ENCODE measurements around the gene KMT2C.

DNA sequence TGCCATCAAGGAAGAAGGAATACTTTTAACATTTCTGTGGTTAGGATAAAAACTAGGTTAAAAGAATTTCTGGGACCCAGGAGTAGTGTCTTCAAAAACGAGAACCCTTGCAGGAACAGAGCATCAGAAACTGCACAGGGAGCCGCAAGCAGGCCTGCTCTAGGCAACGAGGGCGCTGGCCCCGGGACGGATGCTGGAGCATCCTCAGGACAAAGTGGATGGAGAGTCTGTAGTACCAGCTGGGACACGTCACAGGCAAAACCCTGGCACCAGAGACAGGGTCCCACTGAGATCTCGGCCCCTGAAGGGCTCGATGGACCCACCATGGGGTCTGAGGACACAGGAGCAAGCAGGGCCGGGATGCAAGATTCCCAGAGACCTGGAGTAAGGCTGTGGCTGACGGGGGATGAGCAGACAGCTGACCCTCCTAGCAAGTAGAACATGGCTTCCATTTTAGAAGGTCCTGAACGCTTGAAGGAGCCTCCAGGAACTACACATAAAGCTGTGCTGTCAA is 303.8 kb downstream of the KMT2C start:
- TF ChIP-seq SALL2 (tag by site-specific recombination; IDR thresholded peaks at IDR 0.05; ENCODE audit: borderline replicate concordance) = no peak
- no peak for TF ChIP-seq ZNF544 (tag by site-specific recombination; IDR thresholded peaks at IDR 0.05)
- TF ChIP-seq, protein P1, sequence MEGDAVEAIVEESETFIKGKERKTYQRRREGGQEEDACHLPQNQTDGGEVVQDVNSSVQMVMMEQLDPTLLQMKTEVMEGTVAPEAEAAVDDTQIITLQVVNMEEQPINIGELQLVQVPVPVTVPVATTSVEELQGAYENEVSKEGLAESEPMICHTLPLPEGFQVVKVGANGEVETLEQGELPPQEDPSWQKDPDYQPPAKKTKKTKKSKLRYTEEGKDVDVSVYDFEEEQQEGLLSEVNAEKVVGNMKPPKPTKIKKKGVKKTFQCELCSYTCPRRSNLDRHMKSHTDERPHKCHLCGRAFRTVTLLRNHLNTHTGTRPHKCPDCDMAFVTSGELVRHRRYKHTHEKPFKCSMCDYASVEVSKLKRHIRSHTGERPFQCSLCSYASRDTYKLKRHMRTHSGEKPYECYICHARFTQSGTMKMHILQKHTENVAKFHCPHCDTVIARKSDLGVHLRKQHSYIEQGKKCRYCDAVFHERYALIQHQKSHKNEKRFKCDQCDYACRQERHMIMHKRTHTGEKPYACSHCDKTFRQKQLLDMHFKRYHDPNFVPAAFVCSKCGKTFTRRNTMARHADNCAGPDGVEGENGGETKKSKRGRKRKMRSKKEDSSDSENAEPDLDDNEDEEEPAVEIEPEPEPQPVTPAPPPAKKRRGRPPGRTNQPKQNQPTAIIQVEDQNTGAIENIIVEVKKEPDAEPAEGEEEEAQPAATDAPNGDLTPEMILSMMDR (tag by site-specific recombination; IDR thresholded peaks at IDR 0.05) = no peak
- no peak for TF ChIP-seq ZNF426 (tag by site-specific recombination; IDR thresholded peaks at IDR 0.05)
- TF ChIP-seq SP2 (tag by site-specific recombination; IDR thresholded peaks at IDR 0.05) = no peak
- TF ChIP-seq, protein P2, sequence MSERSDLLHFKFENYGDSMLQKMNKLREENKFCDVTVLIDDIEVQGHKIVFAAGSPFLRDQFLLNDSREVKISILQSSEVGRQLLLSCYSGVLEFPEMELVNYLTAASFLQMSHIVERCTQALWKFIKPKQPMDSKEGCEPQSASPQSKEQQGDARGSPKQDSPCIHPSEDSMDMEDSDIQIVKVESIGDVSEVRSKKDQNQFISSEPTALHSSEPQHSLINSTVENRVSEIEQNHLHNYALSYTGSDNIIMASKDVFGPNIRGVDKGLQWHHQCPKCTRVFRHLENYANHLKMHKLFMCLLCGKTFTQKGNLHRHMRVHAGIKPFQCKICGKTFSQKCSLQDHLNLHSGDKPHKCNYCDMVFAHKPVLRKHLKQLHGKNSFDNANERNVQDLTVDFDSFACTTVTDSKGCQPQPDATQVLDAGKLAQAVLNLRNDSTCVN (tag by site-specific recombination; optimal IDR thresholded peaks at IDR 0.05) = no peak
